HG02610 (cell line): Measurements from ENCODE around the gene RSPO3.
"Not testable (repeated sequence)": the region's sequence is repeated elsewhere in the genome, so short reads cannot be mapped to it uniquely, and the experiment has no call there.

Experiments used
- ATAC-seq: cut with Tn5 transposase; IDR thresholded peaks from one replicate; pipeline ENCODE4 v1.9.1; 2021; ENCODE audit warnings: mild to moderate bottlenecking, moderate library complexity; ENCODE audit not compliant: unreplicated experiment

RSPO3 gene

GRCh38 chr6:127118298-127119101, at the start of gene RSPO3:
Gene RSPO3, plus strand, starts transcription at chr6:127118671. Its CDS starts 522 bp downstream, at chr6:127119193.
- ATAC-seq: no peak

- no peak for ATAC-seq
Measured at GRCh38 chr6:127069659-127070279, 48.7 kb upstream of the RSPO3 start.

GRCh38 chr6:127073222-127073621, 45.2 kb upstream of the RSPO3 start:
- ATAC-seq: peak; percentile 53

GRCh38 chr6:127076466-127076865, 42.0 kb upstream of the RSPO3 start:
- ATAC-seq: no peak

- no peak for ATAC-seq
Measured at GRCh38 chr6:127077886-127078285, 40.6 kb upstream of the RSPO3 start.

- ATAC-seq: no peak
Measured at GRCh38 chr6:127078669-127079068, 39.8 kb upstream of the RSPO3 start.

GRCh38 chr6:127079681-127080080, 38.8 kb upstream of the RSPO3 start:
- ATAC-seq: no peak

GRCh38 chr6:127080081-127080480, 38.4 kb upstream of the RSPO3 start:
- no peak for ATAC-seq

- ATAC-seq: no peak
Measured at GRCh38 chr6:127083231-127083962, 35.1 kb upstream of the RSPO3 start.

- no peak for ATAC-seq
Measured at GRCh38 chr6:127083963-127084310, 34.5 kb upstream of the RSPO3 start.

GRCh38 chr6:127085181-127085580, 33.3 kb upstream of the RSPO3 start:
- no peak for ATAC-seq

- no peak for ATAC-seq
Measured at GRCh38 chr6:127090051-127090450, 28.4 kb upstream of the RSPO3 start.

GRCh38 chr6:127092466-127092865, 26.0 kb upstream of the RSPO3 start:
- ATAC-seq: no peak

- ATAC-seq: no peak
Measured at GRCh38 chr6:127094791-127095190, 23.7 kb upstream of the RSPO3 start.

- no peak for ATAC-seq
Measured at GRCh38 chr6:127096167-127096566, 22.3 kb upstream of the RSPO3 start.

GRCh38 chr6:127097442-127097841, 21.0 kb upstream of the RSPO3 start:
- not testable (repeated sequence) for ATAC-seq

GRCh38 chr6:127100510-127101140, 17.8 kb upstream of the RSPO3 start:
- ATAC-seq: no peak

GRCh38 chr6:127102299-127102698, 16.2 kb upstream of the RSPO3 start:
- ATAC-seq: no peak

- no peak for ATAC-seq
Measured at GRCh38 chr6:127102859-127103258, 15.6 kb upstream of the RSPO3 start.

GRCh38 chr6:127103482-127103881, 15.0 kb upstream of the RSPO3 start:
- ATAC-seq: no peak

- ATAC-seq: no peak
Measured at GRCh38 chr6:127107916-127108315, 10.6 kb upstream of the RSPO3 start.
